Stimulated activated CD4-positive, alpha-beta T cell treated with anti-CD3 and anti-CD28 coated beads, Interleukin-2, amount 100 ng/mL, for 48 hours (primary cell): ENCODE results near the gene DMD.
"Not testable (repeated sequence)": the region's sequence is repeated elsewhere in the genome, so short reads cannot be mapped to it uniquely, and the experiment has no call there.

Experiments
- DNase-seq, 2 donors: peaks; one replicate each; pipeline ENCODE4 v3.0.0-alpha.2; 2020

DMD gene

DNA sequence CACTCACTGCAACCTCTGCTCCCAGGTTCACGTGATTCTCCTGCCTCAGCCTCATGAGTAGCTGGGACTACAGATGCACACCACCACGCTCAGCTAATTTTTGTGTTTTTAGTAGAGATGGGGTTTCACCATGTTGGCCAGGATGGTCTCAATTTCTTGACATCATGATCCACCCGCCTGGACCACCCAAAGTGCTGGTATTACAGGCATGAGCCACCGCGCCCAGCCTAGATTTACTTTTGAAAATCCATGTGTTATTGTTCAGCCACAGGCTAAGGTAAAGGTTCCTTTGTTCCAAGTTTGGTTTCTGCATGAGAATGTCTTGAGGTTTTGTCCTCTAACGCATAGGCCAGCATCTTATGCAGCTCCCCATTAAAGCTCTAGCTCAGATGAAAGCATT, 371.6 kb downstream of the DMD start:
- no peak for DNase-seq

DNA sequence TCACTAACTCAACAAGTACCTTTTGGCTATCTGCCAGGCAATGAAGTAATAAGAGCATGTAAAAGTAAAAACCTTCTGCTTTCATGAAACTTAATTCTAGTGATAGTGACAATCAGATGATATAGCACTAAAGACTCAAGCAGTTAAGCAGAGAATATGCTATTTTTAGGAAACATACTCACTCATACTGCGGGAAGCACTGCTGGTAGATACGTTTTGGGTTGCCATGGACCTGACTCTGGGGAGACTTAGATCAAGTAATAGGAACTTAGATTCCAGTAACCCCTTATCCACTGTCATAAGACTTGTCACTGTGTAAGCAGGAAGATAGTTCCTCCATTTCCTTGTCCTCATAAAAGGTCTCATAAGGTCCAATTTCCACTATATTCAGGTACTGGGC, 386.3 kb downstream of the DMD start:
- no peak for DNase-seq

DNA sequence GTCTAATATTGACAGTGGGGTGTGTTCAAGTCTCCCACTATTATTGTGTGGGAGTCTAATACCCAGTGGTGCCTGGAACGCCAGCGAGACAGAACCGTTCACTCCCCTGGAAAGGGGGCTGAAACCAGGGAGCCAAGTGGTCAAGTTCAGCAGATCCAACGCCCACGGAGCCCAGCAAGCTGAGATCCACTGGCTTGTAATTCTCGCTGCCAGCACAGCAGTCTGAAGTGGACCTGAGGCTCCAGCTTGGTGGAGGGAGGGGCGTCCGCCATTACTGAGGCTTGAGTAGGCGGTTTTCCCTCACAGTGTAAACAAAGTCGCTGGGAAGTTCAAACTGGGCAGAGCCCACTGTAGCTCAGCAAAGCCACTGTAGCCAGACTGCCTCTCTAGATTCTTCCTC, 407.3 kb downstream of the DMD start:
- DNase-seq: no peak

DNA sequence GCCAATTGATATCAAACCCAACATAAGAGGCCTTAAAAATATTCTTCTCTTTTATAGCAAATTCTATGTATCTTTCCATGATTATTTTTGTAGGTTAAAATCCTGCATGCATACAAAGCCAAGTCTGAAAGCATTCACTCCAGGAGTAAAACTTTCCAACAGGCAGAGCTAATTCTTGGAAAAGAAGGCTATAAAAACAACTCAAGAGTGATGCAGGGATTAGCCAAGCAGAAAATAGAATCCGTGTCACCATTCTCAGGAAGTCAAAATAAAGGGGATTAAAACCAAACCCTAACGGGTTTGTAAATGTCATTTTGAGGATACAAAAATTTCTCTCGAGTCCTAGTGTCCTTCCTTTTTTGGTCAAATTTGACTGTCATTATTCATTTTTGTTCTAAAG, 412.4 kb downstream of the DMD start:
- DNase-seq: no peak

DNA sequence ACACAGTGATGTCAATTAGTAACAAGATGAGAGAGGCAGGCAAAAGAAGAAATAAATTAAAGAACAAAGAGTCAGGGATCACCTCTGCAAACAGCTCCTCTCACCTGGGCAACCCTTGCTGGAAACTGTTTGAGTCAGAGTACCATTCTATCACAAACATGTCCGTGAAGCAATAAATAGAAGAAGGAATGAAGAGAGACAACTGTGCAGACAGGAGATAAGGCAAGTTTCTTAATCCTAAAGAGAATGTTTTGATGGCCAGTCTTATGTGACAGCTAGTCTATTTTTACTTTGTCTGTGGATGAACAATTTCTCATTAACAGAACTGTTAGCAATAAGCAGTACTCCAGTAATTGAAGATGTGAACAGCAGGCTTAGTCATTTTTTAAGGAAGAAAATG, 422.4 kb downstream of the DMD start:
- DNase-seq: no peak

DNA sequence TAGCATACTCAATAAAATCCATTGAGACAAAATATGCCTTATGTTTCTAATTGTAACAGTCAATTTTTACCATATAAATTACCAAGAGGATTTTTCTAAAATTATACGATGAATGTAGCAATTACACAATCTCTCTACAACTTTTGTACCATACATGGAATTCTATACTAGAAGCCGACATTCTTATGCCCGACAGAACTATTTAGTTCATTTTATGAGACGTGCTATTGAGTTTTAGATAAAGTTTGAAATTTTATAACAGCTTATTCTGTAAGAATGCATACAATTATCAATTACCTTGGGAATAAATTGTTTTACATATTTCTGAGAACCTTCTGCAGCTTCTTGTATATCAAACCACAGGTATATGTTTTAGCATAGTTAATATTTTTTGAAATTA, 431.2 kb downstream of the DMD start:
- DNase-seq: no peak

DNA sequence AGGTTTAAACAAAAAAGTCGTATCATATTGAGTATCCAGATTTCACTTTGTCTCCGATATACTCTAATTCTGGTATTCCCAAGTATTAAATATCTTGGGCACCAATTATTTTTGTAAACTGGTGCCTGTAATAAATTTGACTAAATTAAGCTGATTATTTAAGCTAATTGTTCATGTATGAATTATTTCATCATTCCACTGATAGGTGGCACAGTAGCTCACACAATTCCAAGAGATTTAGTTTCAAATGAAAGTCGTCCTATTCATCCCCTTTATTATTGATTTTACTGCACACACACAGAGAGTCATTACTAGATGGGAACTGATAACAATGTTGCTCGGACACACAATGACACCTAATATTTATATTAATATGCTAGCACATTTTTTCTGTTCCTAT, 432.4 kb downstream of the DMD start:
- DNase-seq: no peak

DNA sequence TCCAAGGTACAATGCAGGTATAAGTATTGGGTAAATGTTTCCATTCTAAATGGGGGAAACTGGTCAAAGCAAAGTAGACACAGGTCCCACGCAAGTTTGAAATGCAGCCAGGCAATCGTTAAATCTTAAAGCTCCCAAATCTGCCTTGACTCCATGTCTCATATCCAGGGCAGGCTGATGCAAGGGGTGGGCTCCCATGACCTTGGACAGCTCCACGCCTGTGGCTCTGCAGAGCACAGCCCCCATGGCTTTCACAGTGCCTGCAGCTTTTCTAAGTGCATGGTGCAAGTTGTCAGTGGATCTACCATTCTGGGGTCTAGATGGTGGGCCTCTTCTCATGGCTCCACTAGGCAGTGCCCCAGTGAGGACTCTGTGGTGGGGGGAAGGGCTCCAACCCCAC, 436.4 kb downstream of the DMD start:
- no peak for DNase-seq

DNA sequence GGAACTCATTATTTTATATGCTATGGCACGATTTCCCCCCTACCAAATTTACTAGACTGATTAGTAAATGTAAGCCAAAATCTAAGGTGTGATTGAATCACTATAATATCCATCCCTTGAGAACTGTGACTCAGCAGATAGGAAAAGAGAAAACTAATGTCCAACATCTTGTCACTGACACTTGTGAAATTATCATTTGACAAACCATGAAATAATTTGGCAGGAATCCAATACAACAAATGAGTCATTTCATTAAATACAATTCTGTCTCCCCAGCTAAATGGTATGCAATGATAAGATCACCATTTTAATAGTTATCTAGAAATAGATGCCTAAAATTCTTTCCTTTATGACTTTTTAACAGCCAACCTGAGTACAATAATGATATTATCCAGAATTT, 462.3 kb downstream of the DMD start:
- DNase-seq: no peak

DNA sequence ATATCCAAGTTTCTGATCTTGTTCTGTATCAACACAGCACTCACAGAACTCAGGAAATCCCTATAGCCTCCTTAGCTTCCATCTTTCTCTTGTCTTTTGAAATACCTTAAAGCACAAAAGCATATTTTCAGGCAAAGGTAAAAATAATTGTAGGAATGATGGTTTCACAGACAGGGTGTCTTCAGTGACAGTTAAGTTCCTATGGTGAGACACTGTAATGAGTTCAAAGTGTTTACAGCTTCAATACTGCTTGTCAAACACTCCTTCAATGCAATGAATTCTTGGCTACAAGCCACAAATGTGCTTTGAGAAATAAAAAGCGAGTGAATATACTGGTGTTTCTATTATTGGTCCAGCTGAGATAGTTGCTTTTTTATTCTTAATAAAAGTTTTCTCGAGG, 466.0 kb downstream of the DMD start:
- no peak for DNase-seq

DNA sequence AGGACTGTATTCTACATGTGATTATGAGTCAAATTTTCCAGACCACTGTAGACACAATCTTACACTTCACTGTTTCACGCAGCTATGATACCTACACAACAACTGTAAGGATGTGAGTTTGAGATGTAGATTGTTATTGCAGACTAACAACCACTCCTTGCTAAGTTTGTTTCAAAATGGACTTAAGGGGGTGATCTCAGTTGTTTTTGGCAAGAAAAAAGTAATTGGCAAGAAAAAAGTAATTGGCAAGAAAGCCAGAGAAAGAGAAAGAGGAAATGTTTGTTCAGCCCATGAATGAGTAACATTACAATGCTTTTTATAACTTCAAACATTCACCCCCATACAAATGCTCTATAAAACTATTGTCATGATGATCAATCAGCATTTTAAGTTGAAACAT, 466.4 kb downstream of the DMD start:
- no peak for DNase-seq

DNA sequence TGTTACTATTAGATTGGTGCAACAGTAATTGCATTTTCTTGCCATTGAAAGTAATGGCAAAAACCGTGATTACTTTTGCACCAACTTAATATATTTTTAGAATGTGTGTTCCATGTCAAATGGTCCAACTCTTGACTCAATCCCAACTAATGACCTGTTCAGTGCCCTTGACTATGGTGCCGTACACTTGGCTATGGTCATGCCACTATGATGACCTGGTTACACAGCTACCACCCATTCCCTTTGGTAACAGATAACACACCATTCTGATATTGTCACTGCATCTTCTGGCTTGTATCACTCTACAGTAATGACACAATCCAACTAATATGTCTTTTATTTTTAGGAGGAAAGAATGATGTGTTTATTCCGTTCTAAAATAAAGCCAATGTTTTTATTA, 469.4 kb downstream of the DMD start:
- DNase-seq: no peak

DNA sequence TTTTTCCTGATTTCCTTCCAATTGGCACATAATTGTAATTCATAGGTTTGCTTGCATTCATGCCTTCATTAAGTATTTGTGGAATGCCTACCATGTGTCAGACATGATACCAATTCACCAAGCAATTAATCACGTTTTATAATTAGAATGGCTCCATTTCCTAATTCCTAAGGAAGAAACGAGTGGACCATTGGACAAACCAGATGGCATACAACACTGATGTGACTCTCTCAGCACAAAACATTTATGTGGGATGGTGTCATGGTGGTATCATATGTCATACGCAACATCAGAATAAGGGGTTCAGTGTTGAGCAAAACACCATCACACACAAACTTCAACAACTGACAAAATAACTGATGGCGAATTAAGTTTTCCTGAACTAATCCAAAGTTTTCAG, 502.8 kb downstream of the DMD start:
- no peak for DNase-seq

DNA sequence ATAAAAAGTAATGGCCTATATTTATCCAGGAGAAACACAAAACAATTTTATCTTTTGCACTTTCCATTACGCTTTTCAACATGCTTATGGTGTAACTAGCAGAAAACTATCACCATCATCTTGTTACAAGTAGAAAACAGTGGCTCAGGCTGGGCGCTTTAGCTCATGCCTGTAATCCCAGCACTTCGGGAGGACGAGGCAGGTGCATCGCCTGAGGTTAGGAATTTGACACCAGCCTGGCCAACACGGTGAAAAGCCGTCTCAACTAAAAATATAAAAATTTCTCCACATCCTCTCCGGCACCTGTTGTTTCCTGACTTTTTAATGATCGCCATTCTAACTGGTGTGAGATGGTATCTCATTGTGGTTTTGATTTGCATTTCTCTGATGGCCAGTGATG, 506.0 kb downstream of the DMD start:
- DNase-seq: not testable (repeated sequence)

DNA sequence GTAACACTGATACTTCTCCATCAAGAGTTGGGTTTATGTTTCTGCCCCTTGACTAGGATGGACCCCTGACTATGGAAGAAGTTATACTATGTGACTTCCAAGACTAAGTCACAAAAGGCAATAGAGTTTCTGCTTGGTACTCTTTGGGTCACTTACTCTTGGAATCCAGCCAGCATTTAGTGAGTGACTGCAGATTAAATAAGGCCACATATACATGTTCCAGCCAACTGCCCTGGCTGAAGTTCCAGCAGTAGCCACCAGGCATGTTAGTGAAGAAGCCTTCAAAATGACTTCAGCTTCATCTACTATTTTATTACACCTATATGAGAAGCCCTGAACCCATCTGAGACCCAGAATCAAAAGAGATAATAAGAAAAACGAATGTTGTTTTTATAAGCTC, 524.0 kb downstream of the DMD start:
- DNase-seq: no peak

DNA sequence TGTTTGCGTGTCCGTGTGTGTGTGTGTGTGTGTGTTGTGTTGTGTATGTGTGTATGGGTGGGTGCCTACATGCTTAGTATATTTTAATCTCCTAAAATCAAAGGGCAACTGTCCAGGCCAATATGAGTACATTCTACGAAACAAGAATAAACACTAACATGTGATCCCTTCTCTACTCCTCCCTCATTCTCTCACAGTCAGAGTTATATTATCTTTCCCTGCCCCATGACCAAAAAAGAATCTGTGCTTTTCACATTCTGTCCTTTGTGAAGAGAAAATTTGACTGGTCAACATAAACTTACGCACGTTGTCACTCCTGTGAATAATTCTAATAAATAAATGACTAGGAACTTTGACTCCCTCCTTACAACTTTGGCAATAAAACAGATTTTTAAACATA, 532.9 kb downstream of the DMD start:
- no peak for DNase-seq

DNA sequence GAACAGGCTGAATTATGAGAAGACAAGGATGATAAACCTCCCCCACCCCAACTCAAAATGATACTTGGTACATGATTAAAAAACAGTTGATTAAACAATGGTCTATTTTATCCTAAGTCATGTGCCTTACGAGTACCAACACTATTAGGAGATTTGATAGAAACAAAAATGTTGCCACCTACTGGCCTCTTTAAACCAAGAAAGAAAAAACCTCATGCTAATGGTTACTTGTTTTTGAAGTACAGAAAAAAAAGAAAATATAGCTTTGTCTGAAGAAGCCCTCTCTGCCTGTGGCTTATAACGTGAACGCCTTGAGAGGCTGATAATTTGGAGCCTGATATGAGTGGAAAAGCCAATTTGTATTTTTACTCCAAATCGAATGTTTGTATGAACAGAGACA, 538.2 kb downstream of the DMD start:
- no peak for DNase-seq

DNA sequence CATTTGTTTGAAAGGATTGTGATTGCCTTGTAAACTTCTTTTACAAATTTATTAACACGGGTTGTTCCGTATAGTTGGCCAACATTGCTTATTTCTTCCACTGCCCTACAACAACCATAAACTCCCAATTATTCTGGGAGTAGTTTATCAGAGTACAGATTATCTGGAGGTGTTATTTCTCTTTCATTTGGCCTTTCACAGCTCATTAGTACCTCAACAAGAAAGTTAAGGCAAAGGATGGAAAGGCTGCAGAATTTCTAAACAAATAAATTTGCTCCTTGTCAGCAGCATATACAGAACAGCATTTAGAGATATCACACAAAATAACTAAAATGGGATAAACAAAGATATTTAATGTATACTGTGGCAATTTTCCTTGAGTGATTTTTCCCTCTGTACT, 548.8 kb downstream of the DMD start:
- no peak for DNase-seq

DNA sequence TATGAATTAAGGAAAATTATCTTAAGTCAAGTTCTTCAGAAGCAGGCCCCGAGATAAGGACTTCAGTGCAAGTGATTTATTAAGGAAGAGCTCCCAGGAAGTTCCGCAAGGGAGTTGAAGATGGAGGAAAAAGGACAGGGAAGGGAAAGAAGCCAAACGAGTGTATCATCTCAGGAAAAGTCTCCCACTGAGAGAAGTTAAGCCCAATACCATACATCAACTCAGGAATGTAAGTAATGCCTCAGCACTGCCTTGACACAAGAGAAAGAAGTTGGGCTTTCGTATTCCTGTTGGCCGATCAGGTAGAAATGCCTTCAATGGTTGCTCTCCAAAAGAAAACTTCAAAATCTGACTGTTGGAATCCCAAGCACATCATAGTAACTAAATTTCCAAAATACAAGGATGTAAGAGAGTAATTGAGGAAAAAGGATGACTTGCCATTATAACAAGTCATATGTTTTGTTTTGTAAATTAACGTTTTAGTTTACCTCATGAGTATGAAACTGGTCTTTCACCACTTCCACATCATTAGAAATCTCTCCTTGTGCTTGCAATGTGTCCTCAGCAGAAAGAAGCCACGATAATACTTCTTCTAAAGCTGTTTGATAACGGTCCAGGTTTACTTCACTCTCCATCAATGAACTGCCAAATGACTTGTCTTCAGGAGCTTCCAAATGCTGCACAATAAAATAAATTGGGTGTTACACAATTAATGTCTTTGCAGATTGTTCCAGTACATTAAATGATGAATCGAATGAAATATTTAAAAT, 566.7 kb downstream of the DMD start:
- no peak for DNase-seq

DNA sequence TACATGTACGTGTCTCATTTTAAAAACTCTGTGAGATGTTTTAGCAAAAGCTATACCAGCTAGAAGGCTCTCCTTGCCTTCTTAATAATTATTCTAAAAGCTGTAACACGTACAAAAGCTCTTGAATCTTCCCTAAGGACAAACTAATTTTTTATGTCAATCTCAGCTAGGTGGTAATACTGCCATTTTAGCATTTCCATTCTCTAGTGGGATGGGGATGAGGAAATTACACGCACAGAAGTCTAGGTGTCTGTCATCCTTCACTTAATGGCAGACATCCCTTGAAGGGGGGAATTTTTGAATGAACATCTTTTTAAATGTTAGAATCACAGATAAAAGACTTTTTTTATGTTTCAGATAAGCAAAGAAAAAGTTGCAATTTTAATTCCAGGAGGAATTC, 569.1 kb downstream of the DMD start:
- no peak for DNase-seq

DNA sequence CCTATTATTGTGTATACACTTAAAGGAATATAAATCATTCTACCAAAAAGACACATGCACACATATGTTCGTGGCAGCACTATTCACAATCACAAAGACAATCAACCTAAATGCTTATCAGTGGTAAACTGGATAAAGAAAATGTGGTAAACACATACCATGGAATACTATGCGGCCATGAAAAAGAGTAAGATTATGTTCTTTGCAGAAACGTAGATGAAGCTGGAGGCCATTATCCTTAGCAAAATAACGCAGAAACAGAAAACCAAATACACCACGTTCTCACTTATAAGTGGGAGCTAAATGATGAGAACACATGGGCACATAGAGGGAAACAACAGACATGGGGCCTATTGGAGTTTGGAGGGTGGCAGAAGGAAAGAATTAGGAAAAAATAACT, 593.2 kb downstream of the DMD start:
- DNase-seq: no peak

DNA sequence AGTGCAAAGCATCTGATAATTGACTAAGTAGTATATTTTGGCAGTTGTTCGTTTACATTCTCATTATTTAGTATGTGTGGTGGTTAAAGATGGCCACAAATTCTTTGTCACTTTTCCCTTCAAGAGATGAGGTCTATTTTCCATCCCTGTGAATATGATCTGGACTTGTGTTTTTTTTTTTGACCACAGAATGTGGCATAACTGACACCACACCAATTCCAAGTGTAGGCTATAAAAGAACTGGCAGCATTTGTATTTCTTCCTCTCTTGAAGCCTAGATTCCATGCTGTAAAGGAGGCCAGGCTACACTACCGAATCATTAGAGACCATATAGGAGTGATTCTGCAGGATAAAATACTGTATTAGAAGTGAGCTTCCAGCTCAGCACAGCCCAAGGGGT, 596.6 kb downstream of the DMD start:
- DNase-seq: no peak

DNA sequence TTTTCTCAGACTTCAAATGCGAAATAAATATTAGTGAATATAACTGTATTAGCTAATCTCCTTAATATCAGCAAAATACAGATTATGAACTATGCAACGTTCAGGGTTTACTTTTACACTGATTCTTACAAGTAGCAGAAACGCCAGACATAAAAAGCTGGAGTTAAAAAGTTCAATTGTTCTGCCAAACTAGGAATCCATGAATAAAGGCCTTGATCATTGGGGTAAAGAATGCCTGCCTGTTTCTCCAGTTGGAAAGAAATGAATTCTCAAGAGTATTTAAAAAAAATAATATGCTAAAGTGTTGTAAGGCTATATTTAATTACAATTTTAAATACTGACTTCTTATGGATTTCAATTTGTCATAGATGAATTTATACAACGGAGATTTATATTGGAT, 612.2 kb downstream of the DMD start:
- no peak for DNase-seq

DNA sequence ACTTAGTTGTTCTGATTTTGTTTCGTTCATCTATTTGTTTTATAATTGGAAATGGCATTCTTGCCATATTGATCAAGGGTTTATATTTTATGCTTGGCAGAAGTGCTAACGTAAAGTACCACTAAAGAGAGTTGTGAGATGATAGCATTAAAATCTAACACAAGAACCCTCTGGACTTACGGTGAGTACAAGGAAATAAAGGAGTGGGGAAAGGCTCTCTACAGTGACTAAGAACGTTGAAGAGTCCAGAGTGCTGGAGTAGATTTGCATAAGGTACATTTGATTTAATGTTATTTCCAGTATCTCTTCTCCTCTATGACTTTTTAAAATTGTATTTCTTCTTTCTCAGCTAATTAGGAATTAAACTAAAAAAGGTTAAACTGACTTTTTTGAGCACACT, 612.6 kb downstream of the DMD start:
- no peak for DNase-seq

DNA sequence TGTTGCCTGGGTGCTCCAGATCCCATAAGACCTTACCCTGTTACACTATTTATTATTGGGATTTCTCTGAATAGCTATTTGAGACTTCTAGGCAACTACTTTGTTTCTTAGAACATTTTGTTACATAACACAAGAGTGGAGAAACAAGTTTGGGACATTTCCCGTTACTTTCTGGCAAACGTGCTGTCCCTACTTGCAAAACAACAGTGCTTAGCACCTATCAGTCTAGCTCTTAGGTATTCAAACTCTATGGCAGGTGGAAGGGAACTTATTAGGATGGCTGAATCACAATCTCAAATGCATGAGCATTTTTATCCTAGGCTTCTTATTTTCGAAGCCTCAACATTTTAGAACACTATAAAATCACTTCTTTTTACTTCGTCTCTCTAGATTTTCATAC, 613.6 kb downstream of the DMD start:
- DNase-seq: no peak

DNA sequence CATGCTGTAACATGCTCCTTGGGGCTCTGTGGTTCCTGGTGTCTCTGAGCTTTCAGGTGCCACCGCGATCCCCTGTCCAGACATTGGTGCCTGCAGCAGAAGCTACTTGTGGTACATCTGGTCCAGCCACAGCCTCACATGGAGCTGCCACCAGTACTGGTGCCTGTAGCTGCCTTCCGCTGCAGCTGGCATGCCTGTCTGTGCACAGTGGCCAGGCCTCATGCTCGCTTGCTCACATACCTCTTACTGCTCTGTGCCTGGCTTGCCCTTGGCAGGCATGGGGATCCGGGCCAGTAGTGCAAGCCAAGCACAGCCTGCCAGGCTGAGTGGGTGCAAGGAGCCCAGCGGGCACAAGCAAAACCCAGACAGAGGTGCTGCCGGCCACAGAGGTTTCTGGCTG, 618.6 kb downstream of the DMD start:
- no peak for DNase-seq
